Liver (tissue), 9 donors: Measurements from ENCODE around the gene HAPLN2. TPM values are rescaled to one million over a fixed set of nuclear protein-coding genes. Genes with fewer than 3 reads are reported as not detected.

Experiments used
- DNase-seq: peaks from one replicate; pipeline ENCODE4 v3.0.0-alpha.2; 2017; ENCODE audit warnings: low spot score
- H3K27ac ChIP-seq, 2 donors: one replicate each; pipeline ENCODE4 v1.7.0; 2013; ENCODE audit warnings: inconsistent platforms in 2 of 2, low read length in 2 of 2, control low read depth in 1 of 2, low read depth in 1 of 2, mild to moderate bottlenecking in 1 of 2
- H3K27me3 ChIP-seq, 4 donors: one replicate each; pipeline versions ENCODE4 v1.6.1 to v1.7.0; 2013; ENCODE audit warnings: low read length in 3 of 4, inconsistent platforms in 1 of 4, mild to moderate bottlenecking in 1 of 4, moderate library complexity in 1 of 4; ENCODE audit not compliant: control insufficient read depth in 4 of 4, insufficient read depth in 4 of 4
- H3K36me3 ChIP-seq, 4 donors: one replicate each; pipeline versions ENCODE4 v1.6.1 to v1.7.0; 2013; ENCODE audit warnings: low read length in 3 of 4, mild to moderate bottlenecking in 3 of 4, low read depth in 1 of 4, moderate library complexity in 1 of 4; ENCODE audit not compliant: control insufficient read depth in 4 of 4, insufficient read depth in 3 of 4
- H3K4me1 ChIP-seq, 4 donors: one replicate each; pipeline versions ENCODE4 v1.6.1 to v1.7.0; 2013; ENCODE audit warnings: low read length in 3 of 4, mild to moderate bottlenecking in 3 of 4, moderate library complexity in 1 of 4; ENCODE audit not compliant: control insufficient read depth in 4 of 4, insufficient read depth in 4 of 4
- H3K4me3 ChIP-seq, 3 donors: one replicate each; pipeline versions ENCODE4 v1.6.1 to v1.7.0; 2013; ENCODE audit warnings: low read length in 3 of 3, control low read depth in 1 of 3, low read depth in 1 of 3, mild to moderate bottlenecking in 1 of 3
- H3K9ac ChIP-seq, 2 donors: one replicate each; pipeline ENCODE4 v1.7.0; 2013; ENCODE audit warnings: low read length in 2 of 2, mild to moderate bottlenecking in 2 of 2, moderate library complexity in 2 of 2, control low read depth in 1 of 2, low read depth in 1 of 2
- H3K9me3 ChIP-seq, 4 donors: one replicate each; pipeline versions ENCODE4 v1.6.1 to v1.7.0; 2013; ENCODE audit warnings: low read length in 3 of 4; ENCODE audit not compliant: control insufficient read depth in 4 of 4
- ATF3 ChIP-seq: IDR thresholded peaks from 2 replicates; pipeline ENCODE4 v1.6.1; 2016; ENCODE audit warnings: antibody characterized with exemption
- CTCF ChIP-seq: fragments of 150-350 bp; IDR thresholded peaks from 2 replicates; pipeline ENCODE4 v1.5.1; 2017; ENCODE audit warnings: improper control_type of control experiment, low read depth, low read length; ENCODE audit not compliant: missing input control
- EGR1 ChIP-seq, 2 donors: IDR thresholded peaks; 2 replicates each; pipeline ENCODE4 v1.6.1; 2016 to 2018; ENCODE audit warnings: antibody characterized with exemption in 2 of 2, low read depth in 2 of 2
- FOXA1 ChIP-seq: IDR thresholded peaks from 2 replicates; pipeline ENCODE4 v1.6.1; 2016; ENCODE audit warnings: antibody characterized with exemption
- FOXA2 ChIP-seq: IDR thresholded peaks from 2 replicates; pipeline ENCODE4 v1.6.1; 2016; ENCODE audit warnings: antibody characterized with exemption
- HNF4A ChIP-seq, 2 donors: conservative IDR thresholded peaks; 2 replicates each; pipeline ENCODE4 v1.6.1; 2016; ENCODE audit warnings: antibody characterized with exemption in 2 of 2, mild to moderate bottlenecking in 2 of 2
- HNF4G ChIP-seq: IDR thresholded peaks from 2 replicates; pipeline ENCODE4 v1.6.1; 2016; ENCODE audit warnings: antibody characterized with exemption
- JUND ChIP-seq, 2 donors: IDR thresholded peaks; 2 replicates each; pipeline ENCODE4 v1.6.1; 2016; ENCODE audit warnings: antibody characterized with exemption in 2 of 2
- MAX ChIP-seq: IDR thresholded peaks from 2 replicates; pipeline ENCODE4 v1.6.1; 2016; ENCODE audit warnings: antibody characterized with exemption
- NR2F2 ChIP-seq: IDR thresholded peaks from 2 replicates; pipeline ENCODE4 v1.6.1; 2016; ENCODE audit warnings: antibody characterized with exemption
- RAD21 ChIP-seq, 2 donors: IDR thresholded peaks; 2 replicates each; pipeline ENCODE4 v1.6.1; 2016; ENCODE audit warnings: antibody characterized with exemption in 2 of 2, mild to moderate bottlenecking in 2 of 2
- REST ChIP-seq: IDR thresholded peaks from 2 replicates; pipeline ENCODE4 v1.6.1; 2016; ENCODE audit warnings: antibody characterized with exemption, mild to moderate bottlenecking
- RXRA ChIP-seq, 2 donors: IDR thresholded peaks; 2 replicates each; pipeline ENCODE4 v1.6.1; 2017 to 2018; ENCODE audit warnings: antibody characterized with exemption in 2 of 2, mild to moderate bottlenecking in 1 of 2
- SP1 ChIP-seq: IDR thresholded peaks from 2 replicates; pipeline ENCODE4 v1.6.1; 2018; ENCODE audit warnings: antibody characterized with exemption, mild to moderate bottlenecking
- YY1 ChIP-seq: IDR thresholded peaks from 2 replicates; pipeline ENCODE4 v1.6.1; 2016; ENCODE audit warnings: antibody characterized with exemption, mild to moderate bottlenecking
- ZBTB33 ChIP-seq: IDR thresholded peaks from 2 replicates; pipeline ENCODE4 v1.6.1; 2016; ENCODE audit warnings: antibody characterized with exemption
- WGBS: extraction: QIAGEN DNeasy Blood & Tissue Kit; methylation state at CpG from one replicate; pipeline ENCODE4 v1.1.7; 2013; 5-methylcytosine and 5-hydroxymethylcytosine counted together
- polyA plus RNA-seq, 2 donors: library from polyadenylated mRNA; stranded (reverse) in 1 of 2; unstranded in 1 of 2; fragments of 200-250 nt in 1 of 2; fragments of >200 nt in 1 of 2; fragmentation: Nextera tagmentation in 1 of 2; extraction: Ambion mirVana in 1 of 2; gene quantifications; one replicate each; pipeline versions ENCODE4 v1.2.1 to v1.2.3, GENCODE V29; 2013 to 2015
- total RNA-seq, 2 donors: library from RNA; depleted of rRNA; stranded (reverse); fragments of >200 nt; gene quantifications; one replicate each; pipeline ENCODE4 v1.2.3, GENCODE V29; 2014
- donor health status: healthy.
- donor health status: healthy.
- donor health status: healthy.
- donor health status: healthy.
- donor health status: healthy.

Gene HAPLN2
- total and polyA plus RNA-seq, 4 donors: 0.03 to 0.08 TPM; not detected in 2

- Histone ChIP-seq H3K4me3 (no peak overlapping the region), H3K9ac (no peak overlapping the region), H3K27me3 (peaks cover 5 to 18% (median 7%) of the 10 kb centered on the region in 4 donors), H3K36me3 (no peaks in the 10 kb centered on the region), H3K9me3 (no peaks in the 10 kb centered on the region), H3K4me1 (peaks cover 0 to 6% (median 0%) of the 10 kb centered on the region in 4 donors), H3K27ac (no peak overlapping the region)
- TF ChIP-seq CTCF: no peak
- 55% methylated on average over 1 of the region's 1 CpG for WGBS
- no peak for DNase-seq
Measured at GRCh38 chr1:156644640-156645039, 25.4 kb downstream of the HAPLN2 start.

- no peak for DNase-seq
- WGBS: 68% methylated on average over 3 of the region's 3 CpGs
- Histone ChIP-seq H3K9me3 (no peaks in the 10 kb centered on the region), H3K4me1 (peaks cover 0 to 6% (median 0%) of the 10 kb centered on the region in 4 donors), H3K27me3 (peaks cover 2 to 18% (median 6%) of the 10 kb centered on the region in 4 donors), H3K27ac (no peak overlapping the region), H3K9ac (no peak overlapping the region), H3K4me3 (no peak overlapping the region), H3K36me3 (no peaks in the 10 kb centered on the region)
- TF ChIP-seq YY1: no peak
- TF ChIP-seq CTCF: no peak
- no peak for TF ChIP-seq JUND (IDR thresholded peaks at IDR 0.05)
- TF ChIP-seq NR2F2: no peak
- TF ChIP-seq ZBTB33: no peak
- no peak for TF ChIP-seq EGR1 (IDR thresholded peaks at IDR 0.05; ENCODE audit: low read depth in 2 of 2)
- TF ChIP-seq SP1: no peak
- no peak for TF ChIP-seq FOXA1
Measured at GRCh38 chr1:156645056-156645455, 25.8 kb downstream of the HAPLN2 start.

GRCh38 chr1:156645666-156646065, 26.5 kb downstream of the HAPLN2 start:
- no peak for DNase-seq
- WGBS: 80% methylated on average over 1 of the region's 1 CpG
- Histone ChIP-seq H3K36me3 (no peaks in the 10 kb centered on the region), H3K27me3 (peaks cover 2 to 18% (median 6%) of the 10 kb centered on the region in 4 donors), H3K4me1 (peaks cover 0 to 6% (median 0%) of the 10 kb centered on the region in 4 donors), H3K9me3 (no peaks in the 10 kb centered on the region), H3K4me3 (no peak overlapping the region), H3K9ac (no peak overlapping the region), H3K27ac (no peak overlapping the region)
- TF ChIP-seq ATF3 (no peak), HNF4G (no peak), RXRA (IDR thresholded peaks at IDR 0.05) (no peak), REST (no peak), ZBTB33 (no peak), FOXA2 (no peak), YY1 (no peak), MAX (no peak), RAD21 (IDR thresholded peaks at IDR 0.05) (no peak), HNF4A (conservative IDR thresholded peaks at IDR 0.05) (no peak), EGR1 (IDR thresholded peaks at IDR 0.05; ENCODE audit: low read depth in 2 of 2) (no peak), SP1 (no peak)
